GM23248 (cell line): ENCODE data around the gene IGFALS.

Experiments
- EZH2 ChIP-seq: fragments of 200-600 bp; sonication (generic); IDR thresholded peaks from 2 replicates; pipeline ENCODE4 v1.6.1; 2018; ENCODE audit warnings: antibody characterized with exemption, mild to moderate bottlenecking; ENCODE audit not compliant: insufficient read depth, poor library complexity, severe bottlenecking
- EZH2phosphoT487 ChIP-seq: fragments of 200-600 bp; sonication (generic); IDR thresholded peaks from 2 replicates; pipeline ENCODE4 v1.6.1; 2018; ENCODE audit warnings: antibody characterized with exemption, moderate library complexity, mild to moderate bottlenecking, low read depth; ENCODE audit not compliant: insufficient read depth

- TF ChIP-seq EZH2 (no peak), EZH2phosphoT487 (no peak)
Observed at GRCh38 chr16:1792836-1793577, 498 bp downstream of the IGFALS start.
